DMS114 treated with DMSO at 0.1 percent for 48 hours (cell line): ENCODE results near the gene TSPAN31.

ENCODE experiments used
- DNase-seq: peaks from one replicate; lab custom pipeline; 2025; ENCODE audit not compliant: unreplicated experiment; lab: John Stamatoyannopoulos, UW

Gene TSPAN31

DNA sequence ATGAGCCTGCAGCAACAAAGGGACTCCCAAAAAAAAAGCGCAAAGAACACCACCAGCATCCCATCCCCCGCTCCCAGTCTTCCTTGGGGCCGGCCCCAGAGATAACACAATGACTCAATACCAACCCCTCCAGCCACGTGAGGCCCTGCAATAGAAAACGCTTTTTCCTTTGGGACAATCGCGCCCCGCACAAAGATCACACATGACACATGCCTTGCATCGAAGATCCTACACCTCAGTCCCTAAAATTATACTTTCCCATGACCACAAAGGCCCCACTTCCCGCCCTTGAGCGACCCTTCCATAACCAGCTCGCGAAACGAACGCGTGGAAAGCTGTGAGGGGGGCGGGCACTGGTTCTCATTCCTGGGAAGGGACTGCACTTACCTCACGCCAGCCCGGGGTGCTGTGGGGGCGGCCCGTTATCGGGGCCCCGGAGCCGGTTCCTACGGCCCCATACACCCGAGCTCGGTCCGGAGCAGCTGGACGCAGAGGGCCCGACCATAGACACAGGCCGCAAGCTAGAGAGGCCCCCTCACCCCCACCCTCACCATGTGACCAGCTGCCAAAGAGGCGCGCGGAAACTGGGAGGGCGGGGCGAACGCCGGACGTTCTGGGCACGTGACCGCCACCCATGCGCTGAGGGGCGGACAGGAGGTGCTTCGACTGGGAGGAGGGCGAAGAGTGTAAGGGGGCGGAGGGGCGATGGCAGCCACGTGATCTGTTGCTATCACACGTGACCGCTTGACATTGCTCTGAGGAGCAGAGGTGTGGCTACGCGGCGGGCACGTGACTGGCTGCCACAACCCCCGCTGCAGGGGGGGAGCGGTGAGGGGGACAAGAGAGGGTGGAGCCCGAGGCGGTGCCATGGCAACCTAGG lies 7.2 kb downstream of the TSPAN31 start, which contains the start of gene CDK4:
Gene CDK4 (minus strand): TSS at position 523 of the 880 bp plus-strand sequence. CDS start 593 bp downstream, outside the sequence.
- peak; percentile 98 for DNase-seq

DNA sequence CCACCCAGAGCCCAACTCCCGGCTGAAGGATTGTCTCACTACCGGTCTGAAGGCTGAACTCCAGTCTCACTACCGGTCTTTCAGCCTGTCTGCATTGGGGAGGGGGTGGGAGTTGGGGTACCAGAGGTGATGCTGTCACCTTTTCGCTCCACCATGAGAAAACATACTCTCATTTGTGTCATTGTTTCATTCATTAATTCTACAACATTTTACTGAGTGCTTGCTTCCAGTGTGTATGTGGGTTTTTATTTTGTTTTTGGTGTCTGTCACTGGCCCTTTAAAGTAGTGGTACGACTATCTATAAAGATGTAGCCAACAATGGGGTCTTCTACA lies 7.8 kb downstream of the TSPAN31 start:
- DNase-seq, result no peak

DNA sequence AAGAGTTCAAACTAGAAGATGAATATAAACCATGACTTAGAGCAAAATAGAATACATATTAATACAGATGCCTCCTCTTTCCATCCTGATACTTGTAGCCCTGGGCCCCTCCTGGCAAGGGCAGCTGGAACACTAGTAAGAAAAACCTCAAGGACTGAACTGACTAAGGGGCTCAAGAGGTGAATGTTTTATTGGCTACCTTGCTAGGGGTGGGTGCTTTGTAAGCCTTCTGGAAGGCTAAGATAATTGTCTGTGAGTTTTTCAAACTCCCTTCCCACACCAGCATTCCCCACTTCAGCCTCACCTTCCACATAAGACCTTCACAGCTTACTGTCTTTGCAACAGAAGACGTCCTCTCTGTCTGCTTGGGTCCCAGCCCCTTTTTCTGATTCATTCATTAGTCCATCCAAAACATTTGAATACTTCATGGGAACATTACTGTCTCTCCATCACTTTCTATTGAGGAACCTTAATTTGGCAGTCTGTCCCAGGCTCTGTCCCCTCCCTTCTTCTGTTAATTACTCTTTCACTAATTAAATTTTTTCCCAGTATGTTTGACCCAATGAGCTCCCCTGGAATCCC lies 9.0 kb downstream of the TSPAN31 start:
- no peak for DNase-seq

DNA sequence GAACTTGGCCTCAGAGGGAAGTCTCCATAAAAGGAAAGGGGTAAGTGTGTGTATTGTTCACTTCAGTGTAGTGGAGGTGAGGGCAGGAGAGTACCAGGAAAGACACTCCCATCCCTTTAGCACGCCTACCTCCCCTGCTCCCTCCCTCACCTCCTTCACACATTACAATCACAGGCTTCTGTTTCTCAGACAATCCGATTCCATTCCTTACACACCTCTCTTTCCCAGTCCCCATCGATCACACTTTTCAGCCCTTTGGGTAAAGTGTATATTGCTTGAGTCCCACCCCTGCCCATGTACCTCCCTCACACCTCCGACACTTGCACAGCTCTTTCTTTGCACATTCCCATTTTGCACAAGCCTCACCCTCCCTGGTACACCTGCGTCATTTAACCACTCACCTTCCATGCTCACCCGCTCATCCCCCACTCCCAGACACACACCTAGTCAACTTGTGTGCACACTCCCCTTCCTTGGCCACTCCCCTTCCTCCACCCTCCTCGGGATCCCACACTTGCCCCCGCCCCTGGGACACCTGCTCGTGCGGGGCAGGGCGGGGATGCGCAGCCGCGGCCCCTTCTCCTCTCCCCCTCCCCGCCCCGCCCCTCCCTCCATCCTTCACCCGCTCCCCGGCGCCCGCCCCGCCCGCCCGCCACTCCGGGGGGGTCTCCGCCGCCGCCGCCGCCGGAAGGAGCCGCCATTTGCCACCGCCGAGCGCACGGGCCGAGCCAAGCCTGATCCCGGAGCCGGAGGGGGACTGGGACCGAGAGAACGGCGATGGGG lies 9.8 kb downstream of the TSPAN31 start, which contains the start of gene MARCHF9:
Gene MARCHF9 (plus strand): TSS at position 693 of the 783 bp plus-strand sequence. CDS start 426 bp downstream, outside the sequence.
- peak; percentile 36 for DNase-seq

DNA sequence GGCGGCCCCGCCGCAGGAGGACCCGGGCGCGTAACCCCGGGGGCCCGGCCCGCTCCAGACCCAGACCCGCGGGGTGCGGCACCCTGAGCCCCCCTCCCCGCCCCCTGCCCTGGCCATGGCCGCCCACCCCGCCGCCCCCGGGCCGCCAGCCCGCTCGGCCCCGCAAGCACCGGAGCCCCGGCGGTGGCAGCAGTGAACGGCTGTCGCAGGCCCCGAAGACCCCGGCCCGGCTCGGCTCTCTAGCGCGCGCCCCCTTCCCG lies 10.3 kb downstream of the TSPAN31 start:
- DNase-seq, result no peak

DNA sequence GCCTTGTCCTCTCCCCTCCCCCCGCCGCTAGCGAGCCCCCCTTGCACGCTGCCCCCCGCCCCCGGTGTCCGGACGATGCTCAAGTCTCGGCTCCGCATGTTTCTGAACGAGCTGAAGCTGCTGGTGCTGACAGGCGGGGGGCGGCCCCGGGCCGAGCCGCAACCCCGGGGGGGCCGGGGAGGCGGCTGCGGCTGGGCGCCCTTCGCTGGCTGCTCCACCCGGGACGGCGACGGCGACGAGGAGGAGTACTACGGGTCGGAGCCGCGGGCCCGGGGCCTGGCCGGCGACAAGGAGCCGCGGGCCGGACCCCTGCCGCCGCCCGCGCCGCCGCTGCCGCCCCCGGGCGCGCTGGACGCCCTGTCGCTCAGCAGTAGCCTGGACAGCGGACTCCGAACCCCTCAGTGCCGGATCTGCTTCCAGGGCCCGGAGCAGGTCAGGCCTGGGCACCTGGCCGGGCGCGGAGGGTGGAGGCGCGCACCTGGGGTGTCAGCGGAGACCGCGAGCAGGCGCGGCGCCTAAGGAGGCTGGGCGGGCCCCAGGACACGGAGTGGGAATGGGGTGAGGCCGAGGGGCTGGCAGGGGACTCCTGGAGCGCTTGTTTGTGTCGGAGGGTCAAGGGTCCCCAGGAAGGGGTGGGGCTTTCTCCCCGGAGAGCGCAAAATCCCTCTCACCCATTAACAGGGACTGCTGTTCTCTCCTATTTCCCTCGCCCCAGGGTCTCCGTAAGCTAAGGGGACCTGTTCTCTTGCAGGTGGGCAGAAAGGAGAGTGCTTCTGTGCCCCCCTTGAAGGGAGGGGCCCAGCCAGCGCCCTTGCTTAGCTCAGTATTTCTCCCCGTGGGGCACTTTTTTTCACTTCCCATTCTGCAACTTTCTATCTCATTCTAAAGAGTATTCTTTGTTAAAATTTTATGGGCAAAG lies 10.9 kb downstream of the TSPAN31 start:
- DNase-seq, result no peak

DNA sequence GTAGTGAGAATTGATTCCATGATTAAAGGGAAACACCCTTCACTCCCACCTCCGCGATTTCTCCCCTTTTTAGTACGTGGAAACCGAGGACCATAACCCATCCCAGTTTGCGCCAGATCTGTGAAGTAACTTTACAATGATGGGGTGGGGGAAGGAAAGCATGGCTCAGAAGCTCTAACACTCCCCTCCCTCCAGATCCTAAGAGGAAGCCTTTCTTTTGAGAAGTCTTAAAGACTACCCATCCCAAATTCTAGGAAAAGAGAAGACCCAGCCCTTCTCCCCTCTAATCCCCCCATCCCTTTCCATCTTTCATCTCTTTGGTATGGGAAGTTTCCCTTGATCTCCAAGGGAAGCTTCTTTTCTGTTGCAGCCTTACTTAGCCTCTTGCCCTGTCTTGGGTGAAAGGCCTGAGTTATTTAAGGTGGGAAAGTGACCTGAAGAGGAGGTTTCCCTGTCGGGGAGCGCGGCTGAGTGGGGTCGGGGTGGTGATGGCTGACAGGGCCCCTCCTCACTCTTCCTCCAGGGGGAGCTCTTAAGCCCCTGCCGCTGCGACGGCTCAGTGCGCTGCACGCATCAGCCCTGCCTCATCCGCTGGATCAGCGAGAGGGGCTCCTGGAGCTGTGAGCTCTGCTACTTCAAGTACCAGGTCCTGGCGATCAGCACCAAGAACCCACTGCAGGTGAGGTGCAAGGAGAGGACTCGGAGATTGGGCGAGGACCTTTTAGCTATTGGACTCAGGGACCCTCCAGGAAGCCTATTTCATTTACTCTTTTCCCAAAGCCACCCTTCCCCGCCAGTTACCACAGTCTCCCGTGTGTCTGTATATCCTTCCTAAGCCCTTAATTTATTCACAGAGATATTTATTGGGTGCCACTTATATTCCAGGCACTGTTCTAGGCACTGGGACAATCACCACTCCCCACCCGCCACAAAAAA lies 11.8 kb downstream of the TSPAN31 start:
- DNase-seq, result no peak

DNA sequence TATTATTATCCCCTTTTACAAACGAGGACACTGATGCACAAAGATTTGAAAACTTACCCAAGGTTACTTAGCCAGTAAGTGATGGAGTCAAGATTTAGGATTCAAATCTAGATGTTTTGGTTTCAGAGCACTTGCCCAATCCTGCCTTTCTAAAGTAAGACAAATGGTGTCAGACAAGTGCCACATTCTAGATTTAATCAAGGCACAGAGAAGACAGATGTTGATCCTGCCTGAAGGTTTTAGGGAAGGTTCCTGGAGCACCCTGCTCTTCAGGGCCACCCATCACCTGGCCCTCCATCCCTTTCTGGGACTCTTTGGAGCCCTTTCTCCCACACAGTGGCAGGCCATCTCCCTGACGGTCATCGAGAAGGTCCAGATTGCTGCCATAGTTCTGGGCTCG lies 12.9 kb downstream of the TSPAN31 start:
- no peak for DNase-seq

DNA sequence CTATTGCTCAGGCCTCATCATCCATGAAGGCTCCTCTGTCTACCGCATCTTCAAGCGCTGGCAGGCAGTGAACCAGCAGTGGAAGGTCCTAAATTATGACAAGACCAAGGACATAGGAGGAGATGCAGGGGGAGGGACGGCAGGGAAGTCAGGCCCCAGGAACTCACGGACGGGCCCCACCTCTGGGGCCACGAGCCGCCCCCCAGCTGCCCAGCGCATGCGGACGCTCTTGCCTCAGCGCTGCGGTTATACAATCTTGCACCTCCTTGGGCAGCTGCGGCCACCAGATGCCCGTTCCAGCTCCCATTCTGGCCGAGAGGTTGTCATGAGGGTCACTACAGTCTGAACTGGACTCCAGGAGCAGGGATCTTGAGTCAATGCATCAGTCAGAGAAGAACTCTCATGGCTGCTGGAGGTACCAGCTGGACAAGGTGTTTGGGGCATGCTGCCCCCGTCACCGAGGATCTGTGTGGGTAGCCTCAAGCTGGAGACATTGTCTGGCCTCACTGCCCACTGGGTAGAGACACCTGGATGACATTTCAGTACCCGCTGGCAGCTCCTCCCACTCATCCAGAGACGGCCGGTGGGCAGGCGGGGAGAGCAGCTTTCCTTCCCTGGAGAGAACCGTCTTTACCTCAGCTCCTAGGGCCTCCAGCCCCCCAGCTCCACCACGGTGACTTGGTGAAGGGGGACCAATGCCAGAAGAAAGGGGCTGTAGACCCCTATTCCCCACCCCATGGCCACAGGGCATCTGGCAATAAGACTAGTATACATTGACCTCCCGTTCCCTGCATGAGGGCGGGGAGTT lies 13.9 kb downstream of the TSPAN31 start:
- DNase-seq, result no peak

DNA sequence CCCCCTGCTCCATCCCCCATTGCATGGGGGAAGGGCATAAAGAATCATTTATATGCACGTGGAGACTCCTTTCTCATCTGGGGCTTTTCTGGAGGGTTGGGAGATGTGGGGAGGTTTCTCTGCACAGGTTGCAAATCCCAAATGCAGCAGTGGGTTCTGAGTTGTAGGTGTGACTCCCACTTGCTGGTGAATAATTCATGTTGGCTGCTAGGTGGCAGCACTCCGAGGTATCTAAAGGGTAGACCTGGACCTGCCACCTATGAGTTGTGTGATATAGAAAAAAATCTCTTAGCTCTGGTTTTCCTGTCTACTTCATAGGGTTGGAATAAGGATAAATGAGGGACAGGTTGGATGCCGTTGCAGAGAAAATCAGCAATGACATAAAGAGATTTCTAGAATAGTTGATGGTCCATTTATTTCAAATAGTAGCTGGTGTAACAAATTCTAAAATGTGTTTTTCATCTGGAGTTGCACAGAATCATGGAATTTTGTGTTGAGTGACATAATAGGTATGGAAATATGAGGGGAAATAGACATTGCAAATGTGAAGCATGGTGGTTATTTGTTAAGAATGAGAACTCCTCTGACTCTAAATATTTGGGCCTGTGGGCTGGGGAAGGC lies 14.6 kb downstream of the TSPAN31 start:
- no peak for DNase-seq

DNA sequence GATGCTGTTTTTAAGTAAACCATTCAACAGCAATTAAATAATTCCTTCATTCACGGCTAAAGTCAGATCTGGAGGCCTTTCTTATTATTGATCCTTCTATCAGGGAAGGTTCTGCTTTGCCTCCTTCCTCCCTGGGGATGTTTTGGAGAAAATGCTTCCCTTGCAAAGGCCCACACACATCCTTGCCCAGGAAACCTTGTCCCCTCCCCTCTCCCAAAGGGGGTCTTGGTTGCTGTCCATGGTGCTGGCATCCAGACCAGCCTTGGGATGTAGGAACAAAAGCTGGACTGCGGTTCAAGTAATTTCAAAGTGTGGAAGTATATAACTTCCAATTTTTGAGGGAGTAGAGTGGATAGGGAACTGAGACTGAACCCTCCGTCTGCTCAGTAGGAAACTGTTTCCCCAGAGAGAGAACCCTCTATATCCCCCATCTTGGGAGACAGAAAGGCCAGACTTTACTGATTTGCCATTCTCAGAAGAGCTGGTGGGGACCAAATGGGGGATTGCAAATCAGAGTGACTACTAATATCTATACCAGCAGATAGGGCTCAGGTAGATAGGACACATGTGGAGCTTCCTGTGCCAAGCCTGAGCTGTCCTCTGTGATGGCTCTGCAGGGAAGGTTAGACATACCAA lies 15.6 kb downstream of the TSPAN31 start:
- no peak for DNase-seq

DNA sequence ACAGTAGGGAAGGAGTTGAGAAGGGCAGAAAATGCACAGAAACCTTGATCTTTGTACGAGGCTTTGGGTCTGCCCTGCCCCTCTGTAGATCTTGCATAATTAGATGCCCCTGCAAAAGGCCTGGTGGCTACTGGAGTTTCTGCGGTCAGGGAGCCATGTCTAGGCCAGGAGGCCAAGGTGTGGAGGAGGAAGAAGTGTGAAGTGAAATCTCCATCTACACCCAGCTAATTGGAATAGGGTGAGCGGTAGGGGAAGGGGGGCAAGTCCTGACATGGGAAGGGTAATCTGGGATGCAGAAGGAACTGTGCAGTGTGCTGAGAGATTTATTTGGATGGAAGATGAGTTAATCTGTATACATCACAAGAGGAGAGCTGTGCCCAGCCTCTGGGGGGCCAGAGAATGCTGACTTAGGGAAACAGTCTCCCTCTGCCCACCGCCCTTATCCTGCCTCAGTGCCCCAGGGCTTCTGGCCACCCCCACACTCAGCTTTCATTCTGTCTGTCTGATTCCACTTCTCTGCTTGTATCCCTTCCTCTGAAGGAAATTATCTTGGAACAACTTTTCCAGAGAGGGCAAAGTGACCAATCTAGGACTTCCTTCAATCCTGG lies 16.7 kb downstream of the TSPAN31 start:
- DNase-seq, result no peak

DNA sequence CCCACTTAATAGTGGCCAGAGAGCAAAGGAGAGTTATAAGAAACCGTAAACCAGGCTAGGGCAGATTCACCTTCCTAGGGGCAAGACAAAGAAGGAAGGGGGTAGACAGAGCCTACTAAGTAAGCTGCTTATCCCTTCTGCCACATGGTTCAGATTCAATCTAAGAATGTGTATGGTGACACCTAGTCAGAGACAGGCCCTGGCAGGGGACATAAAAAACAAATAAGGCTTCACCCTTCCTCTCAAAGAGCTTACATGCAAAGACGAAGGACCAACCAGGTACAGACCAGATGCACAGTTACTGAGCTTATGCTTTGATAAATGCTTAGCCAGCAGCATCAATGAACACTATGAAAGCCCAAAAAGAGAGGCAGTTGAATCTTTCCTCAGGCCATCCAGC lies 17.6 kb downstream of the TSPAN31 start:
- DNase-seq, result no peak

DNA sequence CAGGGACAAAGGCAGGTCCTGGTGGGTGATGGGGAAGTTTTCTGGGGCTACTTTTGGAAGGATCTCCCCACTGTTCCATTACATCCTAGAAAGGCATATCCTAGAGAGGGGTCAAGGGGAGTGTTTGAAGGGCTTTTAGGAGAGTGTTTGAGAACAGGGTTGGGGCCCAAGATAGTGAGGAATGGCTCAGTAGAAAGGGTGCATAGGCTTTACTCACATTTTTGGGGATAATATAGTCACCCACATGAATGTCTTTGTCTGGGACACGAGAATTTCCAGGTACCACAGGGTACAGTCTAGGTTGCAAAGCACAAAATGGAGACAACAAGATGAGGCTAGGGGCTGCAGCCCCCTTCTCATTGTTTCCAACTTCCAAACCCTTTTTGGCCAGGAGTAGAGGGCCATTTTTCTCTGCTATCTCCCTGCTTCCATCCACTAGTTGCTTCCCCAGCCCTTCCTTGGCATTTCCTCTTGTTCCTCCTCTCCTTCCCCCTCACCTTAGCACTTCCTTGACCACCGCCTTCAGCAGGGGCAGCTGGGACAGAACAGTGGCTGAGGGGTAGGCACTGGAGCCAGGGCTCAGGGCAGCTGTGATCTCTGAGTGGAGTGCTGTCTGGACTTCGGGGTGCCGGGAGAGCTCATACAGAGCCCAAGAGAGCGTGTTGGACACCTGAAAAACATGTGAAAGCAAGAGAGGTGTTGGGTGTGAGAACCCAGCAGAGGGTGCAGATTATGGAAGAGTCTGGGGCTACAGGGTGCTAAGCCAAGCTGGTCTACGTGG lies 19.2 kb downstream of the TSPAN31 start:
- no peak for DNase-seq

DNA sequence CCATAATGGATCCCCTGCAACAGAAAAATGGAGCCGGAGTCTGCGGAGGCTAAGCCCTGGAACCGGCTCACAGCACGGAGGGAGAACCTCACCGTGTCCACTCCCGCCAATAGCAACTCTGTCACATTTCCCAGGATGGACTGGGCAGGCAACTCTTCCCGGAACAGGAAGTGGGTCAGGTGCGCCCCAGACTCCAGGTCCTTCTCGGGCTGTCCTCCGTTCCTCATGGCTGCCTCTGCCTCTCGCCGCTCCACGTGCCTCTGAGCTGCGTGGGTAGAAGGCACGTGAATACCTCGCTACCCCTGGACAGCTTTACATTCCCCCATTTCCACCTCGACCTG lies 19.8 kb downstream of the TSPAN31 start:
- no peak for DNase-seq

DNA sequence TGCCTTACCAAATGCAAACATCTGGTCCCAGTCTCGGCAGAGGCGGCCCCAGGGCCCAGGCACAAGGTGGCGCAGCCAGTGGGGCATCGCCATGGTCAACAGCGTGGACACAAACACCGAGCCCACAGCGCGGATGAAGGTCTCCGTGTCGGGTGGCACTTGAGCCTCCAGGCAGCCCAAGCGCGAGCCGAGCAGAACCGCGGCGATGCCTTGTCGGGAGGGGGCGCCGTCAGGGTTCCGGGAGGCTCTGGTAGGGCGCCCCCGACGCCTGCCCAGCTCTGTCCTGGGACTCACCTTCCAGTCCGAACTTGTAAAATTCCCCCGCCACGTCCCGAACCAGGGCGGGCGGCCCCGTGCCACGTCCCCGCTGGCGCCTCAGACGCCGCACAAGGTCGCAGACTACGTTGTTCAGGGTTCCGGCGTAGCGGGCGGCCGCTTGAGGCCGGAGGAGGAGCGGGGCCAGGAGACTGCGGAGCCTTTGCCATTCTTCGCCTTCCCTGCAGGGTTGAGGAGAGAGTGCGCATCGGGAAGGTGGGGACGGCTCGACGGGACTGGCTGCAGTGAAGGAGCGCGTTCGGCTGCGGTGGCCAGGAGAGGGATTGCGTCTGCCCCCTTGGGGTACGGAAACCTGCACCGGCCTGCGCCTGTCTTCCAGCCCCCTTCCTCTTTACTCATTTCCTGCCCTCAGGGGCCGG lies 20.3 kb downstream of the TSPAN31 start:
- DNase-seq, result peak; percentile 23
